ENCODE results near the gene ARHGAP26.

DNA sequence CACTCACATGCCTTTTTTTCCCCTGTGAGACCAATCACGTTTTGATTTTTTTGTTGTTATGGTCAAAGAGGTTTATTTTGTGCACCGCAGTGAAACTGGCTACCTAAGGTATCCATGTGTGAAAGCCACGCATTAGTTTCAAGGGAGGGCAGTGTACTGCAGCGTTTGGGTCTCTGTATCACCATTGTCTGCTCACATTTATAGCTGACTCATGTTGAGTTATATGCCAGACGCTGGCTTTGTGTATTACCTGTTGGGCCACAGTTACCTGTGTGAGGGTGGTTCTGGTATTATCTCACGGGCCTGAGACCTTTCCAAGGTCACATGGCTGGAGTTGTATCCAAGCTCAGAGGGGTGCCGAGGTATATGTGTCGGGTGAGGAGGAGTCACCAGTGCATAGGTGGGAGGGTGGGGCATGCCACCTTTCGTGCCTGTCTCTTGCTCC lies 75.8 kb downstream of the ARHGAP26 start:
- no peak for TF ChIP-seq POLR2A (IDR thresholded peaks at IDR 0.05)
- TF ChIP-seq, protein P1, sequence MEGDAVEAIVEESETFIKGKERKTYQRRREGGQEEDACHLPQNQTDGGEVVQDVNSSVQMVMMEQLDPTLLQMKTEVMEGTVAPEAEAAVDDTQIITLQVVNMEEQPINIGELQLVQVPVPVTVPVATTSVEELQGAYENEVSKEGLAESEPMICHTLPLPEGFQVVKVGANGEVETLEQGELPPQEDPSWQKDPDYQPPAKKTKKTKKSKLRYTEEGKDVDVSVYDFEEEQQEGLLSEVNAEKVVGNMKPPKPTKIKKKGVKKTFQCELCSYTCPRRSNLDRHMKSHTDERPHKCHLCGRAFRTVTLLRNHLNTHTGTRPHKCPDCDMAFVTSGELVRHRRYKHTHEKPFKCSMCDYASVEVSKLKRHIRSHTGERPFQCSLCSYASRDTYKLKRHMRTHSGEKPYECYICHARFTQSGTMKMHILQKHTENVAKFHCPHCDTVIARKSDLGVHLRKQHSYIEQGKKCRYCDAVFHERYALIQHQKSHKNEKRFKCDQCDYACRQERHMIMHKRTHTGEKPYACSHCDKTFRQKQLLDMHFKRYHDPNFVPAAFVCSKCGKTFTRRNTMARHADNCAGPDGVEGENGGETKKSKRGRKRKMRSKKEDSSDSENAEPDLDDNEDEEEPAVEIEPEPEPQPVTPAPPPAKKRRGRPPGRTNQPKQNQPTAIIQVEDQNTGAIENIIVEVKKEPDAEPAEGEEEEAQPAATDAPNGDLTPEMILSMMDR (IDR thresholded peaks at IDR 0.05) = no peak
